ENCODE data around the gene MEF2D. TPM values are rescaled to one million over a fixed set of nuclear protein-coding genes. Genes with fewer than 3 reads are reported as not detected.

MEF2D gene
- total RNA-seq, 1 experiment from 2014 or later: 18.7 TPM

- Histone ChIP-seq H3K23me2 (ENCODE audit: insufficient read length, low read depth, low read length, poor library complexity, severe bottlenecking) (peaks cover 7% of the 10 kb centered on the region), H3K4me1 (ENCODE audit: insufficient read depth, low read length) (peaks cover 15% of the 10 kb centered on the region), H3T11ph (ENCODE audit: low read length) (no peak overlapping the region), H3K4me2 (ENCODE audit: insufficient read depth, insufficient read length, low read length) (peak overlapping the region; percentile 12), H3K9ac (ENCODE audit: extremely low read depth, insufficient read length, low read length) (no peak overlapping the region), H2BK120ac (ENCODE audit: low read depth, low read length, poor library complexity, severe bottlenecking) (no peak overlapping the region), H2BK20ac (ENCODE audit: low read depth, low read length, poor library complexity, severe bottlenecking) (no peak overlapping the region), H3K79me1 (ENCODE audit: insufficient read depth, low read depth, low read length, poor library complexity, severe bottlenecking) (no peaks in the 10 kb centered on the region), H3K9me3 (ENCODE audit: control insufficient read depth, low read depth, low read length) (no peaks in the 10 kb centered on the region), H3K14ac (ENCODE audit: insufficient read depth, low read length) (peak overlapping the region; percentile 71; the same call in 1 of the 2 replicates), H2BK15ac (ENCODE audit: low read depth, low read length) (no peak overlapping the region), H4K20me1 (ENCODE audit: control insufficient read depth, insufficient read depth, insufficient read length) (no peaks in the 10 kb centered on the region), H2AK5ac (ENCODE audit: insufficient read length, low read length) (no peak overlapping the region), H3K27ac (ENCODE audit: insufficient read length, low read depth, low read length) (peak overlapping the region; percentile 50), H4K5ac (ENCODE audit: insufficient read length, low read depth, low read length) (no peak overlapping the region), H3K56ac (ENCODE audit: insufficient read length, low read depth, low read length) (no peak overlapping the region), H4K8ac (replicated peaks; ENCODE audit: insufficient read length, low read depth, low read length) (no peak overlapping the region), H2BK5ac (ENCODE audit: insufficient read length, low read length) (no peak overlapping the region), H2BK12ac (ENCODE audit: insufficient read length, low read depth, low read length) (peak overlapping the region; percentile 42), H3K23ac (ENCODE audit: insufficient read length, low read depth, low read length) (no peak overlapping the region), H2AFZ (ENCODE audit: low read length) (no peak overlapping the region), H3K18ac (ENCODE audit: insufficient read length, low read depth, low read length) (peak overlapping the region; percentile 75), H3K79me2 (ENCODE audit: insufficient read depth, low read length) (no peaks in the 10 kb centered on the region), H3K27me3 (ENCODE audit: insufficient read depth, low read length) (no peaks in the 10 kb centered on the region), H4K91ac (ENCODE audit: insufficient read length, low read depth, low read length) (peak overlapping the region; percentile 57), H3K4ac (ENCODE audit: low read depth, low read length) (peak overlapping the region; percentile 25; the same call in 1 of the 2 replicates)
- WGBS (ENCODE audit: extremely low coverage, insufficient read length, low lambda C conversion rate): no CpG with 5 or more reads among the region's 5 CpGs
- Mint-ChIP-seq H3K9me3 (no peaks in the 10 kb centered on the region), H3K4me3 (peak overlapping the region; percentile 62 to 74), H3K27ac (peak overlapping the region; percentile 22 to 92 (median 92); a peak in 6 of 7 replicates), H3K36me3 (ENCODE audit: insufficient read depth in 1 of 3, low read depth in 3 of 3) (no peaks in the 10 kb centered on the region), H3K27me3 (ENCODE audit: low read depth) (peaks cover 4% of the 10 kb centered on the region), H3K4me1 (peaks cover 45 to 59% of the 10 kb centered on the region in 2 experiments)
- TF ChIP-seq, protein P1, sequence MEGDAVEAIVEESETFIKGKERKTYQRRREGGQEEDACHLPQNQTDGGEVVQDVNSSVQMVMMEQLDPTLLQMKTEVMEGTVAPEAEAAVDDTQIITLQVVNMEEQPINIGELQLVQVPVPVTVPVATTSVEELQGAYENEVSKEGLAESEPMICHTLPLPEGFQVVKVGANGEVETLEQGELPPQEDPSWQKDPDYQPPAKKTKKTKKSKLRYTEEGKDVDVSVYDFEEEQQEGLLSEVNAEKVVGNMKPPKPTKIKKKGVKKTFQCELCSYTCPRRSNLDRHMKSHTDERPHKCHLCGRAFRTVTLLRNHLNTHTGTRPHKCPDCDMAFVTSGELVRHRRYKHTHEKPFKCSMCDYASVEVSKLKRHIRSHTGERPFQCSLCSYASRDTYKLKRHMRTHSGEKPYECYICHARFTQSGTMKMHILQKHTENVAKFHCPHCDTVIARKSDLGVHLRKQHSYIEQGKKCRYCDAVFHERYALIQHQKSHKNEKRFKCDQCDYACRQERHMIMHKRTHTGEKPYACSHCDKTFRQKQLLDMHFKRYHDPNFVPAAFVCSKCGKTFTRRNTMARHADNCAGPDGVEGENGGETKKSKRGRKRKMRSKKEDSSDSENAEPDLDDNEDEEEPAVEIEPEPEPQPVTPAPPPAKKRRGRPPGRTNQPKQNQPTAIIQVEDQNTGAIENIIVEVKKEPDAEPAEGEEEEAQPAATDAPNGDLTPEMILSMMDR (conservative IDR thresholded peaks at IDR 0.05): no peak
- no peak for DNase-seq
These were observed 3.9 kb upstream of the MEF2D start for GRCh38 chr1:156504438-156504813.
